Ovary (tissue), 3 donors: ENCODE measurements around the gene TBXAS1.

Experiments used
- CTCF ChIP-seq, 3 donors: fragments of 450-650 bp in 2 of 3; fragments of 200-600 bp in 1 of 3; IDR thresholded peaks; one replicate each; pipeline versions ENCODE4 v1.5.1 to v1.8.0; 2016 to 2022; ENCODE audit warnings: antibody characterized with exemption in 3 of 3, mild to moderate bottlenecking in 1 of 3
- POLR2A ChIP-seq: fragments of 450-650 bp; IDR thresholded peaks from one replicate; pipeline ENCODE4 v1.6.1; 2017; ENCODE audit warnings: antibody characterized with exemption, mild to moderate bottlenecking, moderate library complexity
- donor health status: DM: no; HTN: no; CAD: no.

GRCh38 chr7:139896288-139896687, 67.2 kb downstream of the TBXAS1 start:
- TF ChIP-seq CTCF (IDR thresholded peaks at IDR 0.05) (no peak), POLR2A (no peak)
